Stimulated activated CD8-positive, alpha-beta memory T cell treated with anti-CD3 and anti-CD28 coated beads, Interleukin-12 subunit alpha, Interleukin-12 subunit beta, amount 100 ng/mL, for 24 hours (primary cell): ENCODE data around the gene GGCT.

Source experiments
- DNase-seq: peaks from one replicate; pipeline ENCODE4 v3.0.0-alpha.2; 2020; ENCODE audit errors: extremely low read depth

GGCT gene

GRCh38 chr7:30478349-30479201 is 26.1 kb downstream of the GGCT start, which contains the start of gene NOD1:
Gene NOD1, minus strand, starts transcription at chr7:30478784. Its CDS starts 21,863 bp downstream, at chr7:30456921.
- peak; percentile 43 for DNase-seq

DNA sequence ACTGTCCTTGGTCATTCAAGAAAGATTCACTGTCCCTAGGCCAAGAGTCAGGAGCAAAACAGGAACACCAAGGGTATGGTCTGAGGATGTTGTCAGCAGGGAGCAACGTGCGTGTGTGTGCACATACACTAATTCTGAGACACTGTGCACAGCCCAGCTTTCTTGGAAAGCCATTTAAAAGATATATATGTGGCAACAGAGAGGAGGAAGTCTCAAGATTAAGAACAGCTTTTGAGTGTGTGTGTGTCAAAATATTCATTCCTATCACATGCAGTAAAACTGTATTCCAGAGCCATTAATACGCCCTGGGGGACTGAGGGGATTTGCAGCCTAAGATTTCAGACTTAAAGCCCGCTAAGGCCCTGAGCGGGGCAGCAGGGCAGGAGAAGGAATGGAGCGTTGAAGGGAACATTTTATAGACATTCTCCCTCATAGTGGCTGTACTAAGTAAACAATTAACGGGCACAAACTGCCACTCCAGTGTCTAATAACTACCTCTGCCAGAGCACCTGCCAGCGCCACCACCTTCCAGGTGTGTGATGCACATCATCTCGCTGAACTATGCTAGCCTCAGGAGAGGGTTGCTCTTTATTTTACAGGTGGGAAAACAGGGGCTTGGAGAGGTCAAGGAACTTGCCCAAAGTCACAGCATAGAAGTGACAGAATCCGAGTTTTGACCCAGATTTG is 28.0 kb downstream of the GGCT start:
- DNase-seq = no peak

DNA sequence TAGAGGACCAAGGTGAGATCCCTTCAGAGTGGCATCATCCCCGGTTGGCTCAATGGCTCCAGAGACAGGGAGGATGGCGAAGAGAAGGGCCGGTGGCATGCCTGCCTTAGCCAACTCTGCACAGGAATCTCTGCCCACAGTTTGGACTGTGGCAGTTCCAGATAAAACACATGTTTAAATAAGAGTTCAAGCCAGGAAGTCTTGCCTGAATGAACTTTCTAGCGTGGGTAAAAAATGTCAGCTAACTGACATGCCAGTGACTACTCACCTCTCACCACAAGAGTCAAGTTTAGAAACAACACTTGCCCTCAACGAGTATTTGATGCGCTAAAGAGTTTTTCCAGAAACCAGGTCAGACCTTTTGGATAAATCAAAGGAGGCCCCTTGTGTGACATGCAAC is 29.0 kb downstream of the GGCT start:
- DNase-seq = no peak

DNA sequence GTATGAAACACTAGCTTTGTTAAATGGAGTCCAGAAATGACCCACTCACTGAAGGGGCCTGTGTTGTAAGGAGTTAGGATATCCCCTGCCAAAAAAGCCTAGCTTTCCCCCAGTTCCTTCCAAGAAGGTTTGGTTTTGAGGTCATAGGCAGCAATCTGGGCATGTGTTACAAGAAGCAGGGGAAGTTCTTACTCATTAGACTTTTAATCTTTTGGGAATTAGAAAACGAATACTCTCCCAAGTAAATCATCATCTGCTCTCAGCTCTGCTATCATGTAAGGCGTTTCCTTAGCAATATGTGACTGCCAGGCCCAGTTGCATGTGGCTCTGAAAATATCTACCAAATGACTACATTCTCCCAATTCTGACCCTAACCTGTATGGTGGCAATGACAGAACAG is 29.7 kb downstream of the GGCT start:
- no peak for DNase-seq

GRCh38 chr7:30474485-30474884 is 30.1 kb downstream of the GGCT start:
- DNase-seq = no peak

GRCh38 chr7:30473903-30474302 is 30.7 kb downstream of the GGCT start:
- no peak for DNase-seq

- DNase-seq = no peak
Measured at GRCh38 chr7:30472784-30473775, 31.5 kb downstream of the GGCT start.

GRCh38 chr7:30472081-30472783 is 32.4 kb downstream of the GGCT start:
- DNase-seq = no peak

GRCh38 chr7:30471205-30471604 is 33.4 kb downstream of the GGCT start:
- no peak for DNase-seq

DNA sequence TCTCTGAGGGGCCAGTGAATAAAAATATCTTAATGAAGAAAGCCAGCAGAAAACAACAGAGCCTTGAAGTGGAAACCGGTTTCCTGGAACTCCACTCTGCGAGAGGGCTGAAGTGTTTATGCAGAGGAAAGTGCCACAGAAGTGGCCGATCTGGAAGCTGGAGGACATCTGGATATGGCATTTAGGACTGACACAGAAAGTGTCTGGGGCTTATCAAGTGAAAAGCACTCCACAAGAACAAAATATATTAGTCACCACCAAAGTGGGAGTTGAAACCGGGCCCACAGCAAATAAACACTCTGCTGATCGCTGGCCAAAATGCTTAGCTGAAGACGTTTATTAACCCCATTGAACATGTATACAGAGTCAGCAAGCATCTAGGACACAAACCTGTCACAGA is 33.9 kb downstream of the GGCT start:
- no peak for DNase-seq

- DNase-seq = no peak
Measured at GRCh38 chr7:30470163-30470770, 34.4 kb downstream of the GGCT start.

GRCh38 chr7:30469303-30469702 is 35.3 kb downstream of the GGCT start:
- DNase-seq = no peak

GRCh38 chr7:30468791-30469190 is 35.8 kb downstream of the GGCT start:
- DNase-seq = no peak

DNA sequence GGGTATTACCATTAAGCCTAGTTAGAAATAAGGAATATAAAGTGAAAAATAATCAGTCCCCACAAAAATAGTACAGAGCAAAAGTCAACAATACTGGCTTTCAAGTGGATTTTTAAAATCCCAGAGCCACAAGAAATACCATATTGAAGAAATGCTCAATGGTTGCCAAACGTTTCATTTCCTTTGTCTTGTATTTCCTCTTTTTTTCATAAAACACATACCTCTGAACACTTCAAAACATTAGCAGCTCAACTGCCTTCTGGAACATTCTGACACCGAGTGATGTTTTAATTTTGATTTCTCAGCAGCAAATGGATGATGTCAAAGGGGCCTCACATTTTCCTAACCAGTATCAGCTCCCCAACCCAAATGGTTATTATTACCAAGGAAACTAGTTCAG is 36.6 kb downstream of the GGCT start:
- DNase-seq = no peak

- DNase-seq = no peak
Measured at GRCh38 chr7:30467271-30467670, 37.4 kb downstream of the GGCT start.

GRCh38 chr7:30466266-30466665 is 38.4 kb downstream of the GGCT start:
- no peak for DNase-seq

DNA sequence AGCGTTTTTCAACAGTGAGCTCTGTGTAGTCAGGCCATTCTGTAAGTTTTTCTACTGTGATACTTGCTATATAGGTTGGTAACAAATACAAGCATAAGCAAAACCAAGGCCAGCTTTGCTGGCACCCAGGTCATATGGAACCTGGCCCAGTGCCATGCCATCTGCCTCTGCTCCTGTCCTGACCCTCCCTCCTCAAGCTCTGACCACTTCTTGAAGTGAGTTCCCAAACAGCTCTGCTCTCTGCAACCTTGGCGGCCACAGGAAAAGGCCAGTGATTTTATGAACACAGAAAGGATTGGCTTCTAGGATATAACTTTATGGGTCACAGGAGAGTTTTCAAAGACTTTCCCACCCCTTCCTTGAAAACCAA is 38.8 kb downstream of the GGCT start:
- DNase-seq = no peak

DNA sequence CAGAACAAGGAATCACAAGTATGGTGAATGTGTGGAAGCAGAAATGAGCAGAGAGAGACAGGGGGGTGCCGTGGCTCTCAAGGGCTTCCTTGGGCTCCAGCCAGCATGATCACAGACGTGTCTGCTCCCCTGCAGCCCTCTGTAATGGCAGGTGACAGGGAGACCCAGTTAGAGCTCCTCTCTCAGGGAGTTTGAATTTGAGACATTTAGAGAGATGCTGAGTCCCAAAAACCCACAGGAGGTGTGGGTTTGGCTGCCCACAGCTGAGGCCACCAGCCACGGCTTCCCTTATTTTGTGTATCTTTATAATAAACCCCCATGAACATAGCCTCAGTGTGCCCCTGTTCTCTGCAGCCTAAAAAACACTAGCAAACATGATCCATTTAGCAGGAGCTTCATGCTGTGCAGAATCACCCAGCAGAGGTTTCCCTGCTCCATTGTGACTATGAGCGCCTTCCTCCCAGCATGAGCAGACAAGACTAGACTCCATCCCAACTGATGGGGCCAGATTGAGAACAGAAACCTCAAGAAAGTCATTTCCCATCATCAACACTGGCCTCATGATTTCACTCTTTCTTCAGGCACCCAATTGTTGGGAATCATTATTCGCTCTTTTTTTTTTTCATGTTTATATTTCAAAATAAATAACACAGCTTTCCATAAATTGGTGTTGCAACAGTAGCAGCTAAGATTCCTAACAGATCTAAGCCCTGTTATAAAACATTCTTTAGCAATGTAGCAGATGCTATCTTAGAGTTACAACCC is 39.4 kb downstream of the GGCT start:
- no peak for DNase-seq

DNA sequence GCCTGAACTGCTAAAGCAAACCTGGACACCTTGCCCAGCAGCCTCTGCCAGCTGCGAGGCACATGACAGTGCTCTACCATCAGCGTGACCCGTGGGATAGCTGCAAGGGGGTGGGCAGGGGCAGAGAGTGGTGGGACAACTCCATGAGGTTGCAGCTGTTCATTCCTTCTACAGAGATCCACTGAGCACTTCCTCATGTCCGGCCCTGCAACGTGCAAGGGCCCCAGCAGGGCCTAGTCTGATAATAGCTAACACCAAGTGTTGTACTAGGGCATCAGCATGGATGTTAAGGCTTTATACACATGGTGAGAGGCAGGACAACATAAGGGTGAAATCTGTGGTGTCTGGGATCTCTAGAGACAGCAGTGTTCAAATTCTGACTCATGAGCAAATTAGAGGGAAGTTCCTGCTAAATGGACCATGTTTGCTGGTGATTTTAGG is 40.4 kb downstream of the GGCT start:
- DNase-seq = no peak
